NT2/D1 (cell line): ENCODE measurements around the gene CIAO2A.

Experiments
- SUZ12 ChIP-seq: IDR thresholded peaks from 2 replicates; pipeline ENCODE4 v1.6.1; 2011; ENCODE audit not compliant: insufficient read length, insufficient read depth; ENCODE audit errors: extremely low read depth
- ZNF274 ChIP-seq: IDR thresholded peaks from 2 replicates; pipeline ENCODE4 v1.6.1; 2011; ENCODE audit warnings: mild to moderate bottlenecking, low read depth, low read length

GRCh38 chr15:64137226-64137833, 43.7 kb upstream of the CIAO2A start:
- TF ChIP-seq SUZ12 (no peak), ZNF274 (no peak)
